Skin epidermis (tissue), 12 donors: Measurements from ENCODE around the gene TET2.

Experiments used
- H3K27ac ChIP-seq, 21 experiments: fragments of 200-600 bp; sonication (generic) in 11 of 21; one replicate each; pipeline ENCODE4 v1.5.0; 2020; ENCODE audit warnings: mild to moderate bottlenecking in 3 of 21, inconsistent platforms in 2 of 21, moderate library complexity in 2 of 21
- H3K4me3 ChIP-seq, 7 experiments: fragments of 200-600 bp; sonication (generic) in 2 of 7; one replicate each; pipeline ENCODE4 v1.5.0; 2020; ENCODE audit warnings: inconsistent platforms in 2 of 7, mild to moderate bottlenecking in 2 of 7, moderate library complexity in 1 of 7

TET2 gene

DNA sequence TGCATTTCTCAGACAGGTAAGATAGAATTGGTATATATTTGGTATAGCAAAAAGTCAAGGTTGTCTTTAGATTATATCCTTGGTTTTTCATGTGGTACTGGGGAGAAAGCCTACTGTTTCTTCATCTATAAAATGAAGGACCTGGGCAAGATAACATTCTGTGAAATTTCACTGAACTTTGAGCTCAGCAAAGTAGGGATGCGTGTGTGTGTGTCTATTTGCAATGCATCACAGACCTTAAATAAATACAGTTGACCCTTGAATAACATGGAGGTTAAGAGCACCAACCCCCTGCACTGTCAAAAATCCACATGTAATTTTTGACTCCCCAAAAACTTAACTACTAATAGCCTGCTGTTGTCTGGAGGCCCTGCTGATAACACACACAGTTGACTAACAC is 25.2 kb downstream of the TET2 start:
- no peak overlapping the region for H3K4me3 ChIP-seq
- H3K27ac ChIP-seq, result no peak overlapping the region

DNA sequence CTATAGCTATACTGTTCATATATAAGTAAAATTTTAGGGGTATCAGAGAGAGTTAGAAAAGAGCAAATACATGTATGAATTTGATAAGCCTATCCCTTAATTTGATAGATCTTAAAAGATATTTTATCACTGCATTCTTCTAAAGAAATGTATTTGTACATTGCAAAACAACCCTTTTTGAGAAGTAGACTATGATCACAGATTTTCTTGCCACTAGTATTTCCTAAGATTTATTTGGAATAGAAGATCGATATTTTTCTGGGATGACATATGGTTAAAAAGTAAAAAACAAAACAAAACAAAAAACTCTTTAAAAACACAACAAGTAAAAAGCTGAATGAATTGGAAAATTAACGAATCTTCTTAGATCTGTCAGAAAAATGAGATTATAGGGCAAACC is 27.4 kb downstream of the TET2 start:
- no peak overlapping the region for H3K4me3 ChIP-seq
- H3K27ac ChIP-seq, result no peak overlapping the region

DNA sequence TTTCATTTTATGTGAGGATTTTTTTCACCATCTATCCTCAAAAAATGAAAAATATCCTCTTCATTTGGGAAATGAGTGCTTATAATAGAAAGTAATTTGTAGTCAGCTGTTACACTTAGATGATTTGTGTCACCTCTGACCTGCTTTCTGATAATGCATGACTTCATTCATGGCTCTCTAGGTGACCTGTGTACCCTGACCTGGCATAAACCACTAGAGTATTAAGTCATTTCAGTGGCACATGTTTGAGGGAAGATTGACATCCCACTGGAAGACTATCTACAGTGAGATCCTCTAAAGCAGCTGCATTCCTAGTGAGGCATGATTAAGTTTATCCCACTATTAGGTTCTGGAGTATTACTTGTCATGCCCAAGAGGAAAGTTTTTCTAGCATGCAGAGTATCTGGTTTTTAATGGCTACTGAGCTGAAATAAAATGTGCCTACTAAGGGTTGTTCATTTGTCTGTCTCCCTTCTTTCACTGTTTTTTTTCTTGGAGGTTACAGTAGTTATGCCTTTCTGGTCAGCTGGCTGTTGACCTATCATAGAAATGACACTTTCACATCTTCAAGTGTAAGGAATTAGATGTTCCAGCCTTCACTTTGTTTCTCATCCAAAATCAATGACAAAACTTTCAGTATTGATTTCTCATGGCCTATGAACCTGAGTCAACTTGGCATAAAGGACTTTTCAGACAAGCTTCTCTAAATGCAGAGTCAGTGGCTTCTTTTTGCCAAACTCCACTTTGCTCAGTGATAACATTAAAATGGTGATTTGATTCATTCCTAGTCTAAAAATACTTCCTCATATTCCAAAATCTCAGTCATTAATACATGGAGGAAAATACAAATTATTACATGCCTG is 33.1 kb downstream of the TET2 start:
- Histone ChIP-seq H3K4me3 (no peak overlapping the region), H3K27ac (no peak overlapping the region)

DNA sequence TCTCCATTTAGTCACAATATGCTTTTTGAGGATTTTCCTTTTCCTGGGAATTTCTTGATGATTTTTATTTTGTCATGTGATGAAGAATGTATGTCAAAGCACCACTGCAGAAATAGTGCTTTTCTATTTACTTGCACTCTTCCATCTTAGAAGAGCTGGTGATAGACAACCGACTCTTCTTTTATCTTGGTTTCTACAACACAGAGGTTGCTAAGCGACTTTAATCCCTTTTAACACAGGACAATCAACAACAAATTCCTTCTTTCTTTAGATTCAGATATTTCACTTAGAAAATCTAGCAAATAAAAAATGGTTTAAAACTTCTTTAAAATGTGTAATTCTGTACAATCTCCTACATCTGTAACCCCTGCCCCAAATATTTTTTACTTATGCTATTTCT is 34.6 kb downstream of the TET2 start:
- Histone ChIP-seq H3K4me3 (no peak overlapping the region), H3K27ac (no peak overlapping the region)

DNA sequence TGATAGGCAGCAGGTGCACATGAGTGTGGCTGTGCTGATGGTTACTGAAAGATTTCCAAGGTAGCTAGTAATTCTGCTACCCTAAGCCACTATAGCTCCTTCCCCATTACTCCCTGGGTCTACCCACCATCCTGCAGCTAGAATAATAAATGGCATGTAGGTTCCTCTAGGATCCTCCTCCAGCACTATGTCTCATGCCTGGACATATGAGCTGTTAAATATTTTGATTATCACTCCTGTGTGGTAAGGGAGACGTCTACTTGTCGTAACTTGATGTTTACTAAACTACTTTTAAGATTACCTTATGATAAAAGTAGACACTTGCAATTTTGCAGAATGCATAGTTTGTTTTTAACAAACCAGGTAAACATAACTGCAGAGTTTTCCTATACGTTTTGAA is 35.5 kb downstream of the TET2 start:
- Histone ChIP-seq H3K27ac (no peak overlapping the region), H3K4me3 (no peak overlapping the region)

DNA sequence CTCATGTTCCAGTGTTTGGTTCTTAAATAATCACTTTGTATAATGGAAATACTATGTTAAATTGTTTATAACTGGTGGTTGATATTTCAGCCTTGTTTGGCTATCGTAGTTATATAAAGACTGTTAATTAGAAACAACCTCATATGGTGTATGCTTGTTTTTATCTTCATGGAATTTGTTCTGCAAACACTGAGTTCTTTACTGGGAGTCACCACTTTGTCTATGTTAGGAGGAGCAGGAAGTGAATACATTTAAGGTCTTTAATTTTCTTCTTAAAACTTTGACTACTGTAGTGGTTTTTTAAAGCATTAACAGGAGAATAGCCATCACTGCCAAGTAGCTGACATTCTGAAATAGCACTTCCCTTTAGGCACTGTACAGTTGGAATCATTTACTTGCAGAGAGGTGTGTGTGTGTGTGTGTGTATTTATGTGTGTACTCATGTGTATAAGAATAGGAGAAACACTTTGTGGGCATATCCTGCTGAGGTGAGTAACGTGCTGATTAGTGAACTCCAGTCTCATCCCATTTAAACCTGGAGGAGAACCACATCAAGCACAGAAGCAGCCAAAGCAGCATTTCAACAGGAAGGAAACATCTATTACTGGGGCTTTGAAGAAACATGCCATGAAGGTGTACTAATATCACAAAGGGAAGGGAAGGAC is 37.8 kb downstream of the TET2 start:
- H3K27ac ChIP-seq, result no peak overlapping the region
- H3K4me3 ChIP-seq, result no peak overlapping the region

DNA sequence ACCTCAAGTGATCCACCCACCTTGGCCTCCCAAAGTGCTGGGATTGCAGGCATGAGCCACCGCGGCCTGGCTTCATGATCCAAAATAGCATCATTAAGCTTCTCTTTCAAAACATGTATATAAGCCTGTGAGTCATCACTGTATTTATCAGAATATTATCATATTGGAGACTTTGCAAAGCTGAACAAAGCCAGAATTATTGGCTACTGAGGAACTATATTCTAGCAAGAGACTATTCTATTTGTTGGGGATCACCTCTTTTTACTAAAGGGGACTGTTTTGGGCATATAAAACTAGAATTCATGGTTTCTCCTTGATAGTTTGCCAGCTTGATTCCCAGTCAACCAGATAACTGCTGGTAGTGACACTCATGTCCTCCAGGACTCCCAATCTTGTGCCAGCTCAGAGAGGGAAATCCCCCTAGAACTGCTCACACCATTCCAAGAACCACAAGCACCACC is 40.1 kb downstream of the TET2 start:
- no peak overlapping the region for H3K4me3 ChIP-seq
- peak overlapping the region in 1 of 21 experiments; percentile 10 for H3K27ac ChIP-seq

DNA sequence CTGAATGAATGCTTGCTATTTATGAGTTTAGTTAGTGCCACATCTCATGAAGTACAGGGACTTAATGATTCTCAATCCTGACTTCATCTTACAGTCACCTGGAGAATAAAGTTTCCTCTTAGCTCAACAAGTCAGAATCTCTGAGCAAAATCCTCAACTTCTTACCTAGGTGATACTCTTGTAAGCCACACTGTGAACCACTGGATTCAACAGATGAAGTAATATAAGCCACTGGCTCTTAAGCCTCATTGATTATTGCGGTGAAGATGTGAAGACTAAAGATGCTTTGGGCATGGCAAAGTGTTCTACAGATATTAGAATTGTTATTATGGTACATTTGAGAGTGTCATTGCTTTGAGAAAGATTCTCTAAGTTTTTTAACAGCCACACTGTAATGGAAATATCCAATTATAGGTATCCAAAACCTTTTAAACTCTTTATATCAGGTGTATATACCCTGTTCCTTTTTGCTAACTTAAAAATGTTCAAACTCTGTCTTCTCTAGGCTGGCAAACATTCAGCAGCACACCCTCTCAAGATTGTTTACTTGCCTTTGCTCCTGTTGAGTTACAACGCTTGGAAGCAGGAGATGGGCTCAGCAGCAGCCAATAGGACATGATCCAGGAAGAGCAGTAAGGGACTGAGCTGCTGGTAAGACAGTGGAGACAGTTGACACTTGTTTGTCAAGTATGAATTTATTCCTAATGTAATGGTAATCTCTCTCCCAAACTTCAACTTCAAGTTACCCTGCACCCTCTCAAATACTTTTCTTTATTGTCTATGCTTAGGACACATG is 43.4 kb downstream of the TET2 start:
- no peak overlapping the region for H3K27ac ChIP-seq
- no peak overlapping the region for H3K4me3 ChIP-seq

DNA sequence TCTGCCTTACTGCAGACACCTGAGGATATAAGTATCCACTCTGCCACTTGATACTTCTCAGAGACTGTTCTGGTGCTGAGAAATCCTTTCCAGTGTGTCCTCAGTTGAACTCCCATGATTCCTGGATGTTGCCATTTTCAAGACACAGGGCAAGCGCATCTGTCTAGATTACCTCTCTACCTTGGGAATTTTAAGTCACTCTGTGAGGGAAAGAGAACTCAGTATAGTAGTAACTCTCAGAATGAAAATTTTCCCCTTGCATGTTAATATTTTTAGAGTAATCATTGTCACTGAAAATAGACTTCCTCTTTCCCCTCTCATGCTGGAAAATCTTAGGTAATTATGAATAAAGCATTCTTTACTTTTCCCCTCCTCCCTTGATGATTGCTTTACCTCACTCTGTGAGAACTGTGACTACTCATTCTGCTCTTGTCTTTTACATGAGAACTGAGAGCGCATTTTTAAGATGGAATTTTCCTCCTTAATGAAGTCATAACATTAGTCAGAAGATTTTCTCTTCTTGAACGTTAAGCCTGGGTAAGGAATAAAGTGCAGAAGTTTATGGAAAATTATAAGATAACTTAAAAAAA is 45.0 kb downstream of the TET2 start:
- no peak overlapping the region for H3K4me3 ChIP-seq
- peak overlapping the region in 1 of 21 experiments; percentile 31 for H3K27ac ChIP-seq

DNA sequence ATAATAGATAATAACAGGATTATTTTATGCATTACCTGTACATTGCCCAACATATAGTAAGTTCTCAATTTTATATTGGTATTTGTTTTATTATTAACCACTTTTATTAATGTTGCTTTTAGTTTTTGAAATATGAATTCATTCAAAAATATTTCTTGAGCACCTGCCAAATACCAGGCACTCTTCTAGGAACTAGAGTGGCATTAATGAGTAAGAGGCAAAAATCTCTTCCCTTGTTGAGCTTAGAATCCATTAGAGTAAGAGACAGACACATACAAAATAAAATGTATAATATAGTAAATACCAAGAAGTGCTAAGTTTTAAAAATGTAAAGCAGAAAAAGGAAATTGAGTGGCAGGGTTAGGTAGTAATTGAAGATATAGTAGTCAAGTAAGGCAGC is 45.8 kb downstream of the TET2 start:
- no peak overlapping the region for H3K4me3 ChIP-seq
- no peak overlapping the region for H3K27ac ChIP-seq

DNA sequence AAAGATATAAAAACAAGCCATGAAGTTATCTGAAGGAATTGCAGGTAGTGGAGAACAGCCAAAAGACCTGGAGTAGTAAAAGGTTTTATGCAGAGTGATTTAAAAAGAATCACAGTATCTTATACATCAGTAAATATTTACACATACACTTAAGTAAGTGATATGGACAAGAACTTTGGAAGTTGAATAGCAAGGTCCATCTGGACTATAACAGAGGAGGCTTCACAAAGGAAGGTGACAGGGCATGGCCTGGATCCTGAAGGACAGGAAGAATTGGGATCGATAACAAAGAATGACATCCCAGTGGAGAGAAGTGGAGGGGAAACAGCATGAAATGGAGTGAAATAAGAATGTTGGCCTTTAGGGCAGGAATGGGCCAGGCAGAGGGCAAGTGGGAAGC is 46.2 kb downstream of the TET2 start:
- Histone ChIP-seq H3K4me3 (no peak overlapping the region), H3K27ac (no peak overlapping the region)

DNA sequence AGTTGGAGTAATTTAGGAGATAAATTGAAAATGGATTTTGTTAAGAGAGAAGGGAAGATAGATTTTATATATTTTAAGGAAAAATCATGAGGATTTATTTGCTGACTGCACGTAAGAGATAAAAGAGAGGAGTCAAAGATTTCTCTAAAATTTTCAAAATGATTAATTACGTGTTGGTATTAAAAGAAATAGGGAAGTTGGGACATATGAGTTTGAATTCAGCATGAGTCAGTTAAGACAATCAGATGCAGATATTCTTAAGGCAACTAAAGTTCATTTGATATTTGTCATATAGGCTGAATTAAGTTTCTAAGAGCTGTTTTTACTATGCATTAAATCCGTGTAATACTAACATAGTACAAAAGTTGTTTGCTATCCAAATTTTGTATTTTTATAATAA is 46.9 kb downstream of the TET2 start:
- Histone ChIP-seq H3K27ac (no peak overlapping the region), H3K4me3 (no peak overlapping the region)

DNA sequence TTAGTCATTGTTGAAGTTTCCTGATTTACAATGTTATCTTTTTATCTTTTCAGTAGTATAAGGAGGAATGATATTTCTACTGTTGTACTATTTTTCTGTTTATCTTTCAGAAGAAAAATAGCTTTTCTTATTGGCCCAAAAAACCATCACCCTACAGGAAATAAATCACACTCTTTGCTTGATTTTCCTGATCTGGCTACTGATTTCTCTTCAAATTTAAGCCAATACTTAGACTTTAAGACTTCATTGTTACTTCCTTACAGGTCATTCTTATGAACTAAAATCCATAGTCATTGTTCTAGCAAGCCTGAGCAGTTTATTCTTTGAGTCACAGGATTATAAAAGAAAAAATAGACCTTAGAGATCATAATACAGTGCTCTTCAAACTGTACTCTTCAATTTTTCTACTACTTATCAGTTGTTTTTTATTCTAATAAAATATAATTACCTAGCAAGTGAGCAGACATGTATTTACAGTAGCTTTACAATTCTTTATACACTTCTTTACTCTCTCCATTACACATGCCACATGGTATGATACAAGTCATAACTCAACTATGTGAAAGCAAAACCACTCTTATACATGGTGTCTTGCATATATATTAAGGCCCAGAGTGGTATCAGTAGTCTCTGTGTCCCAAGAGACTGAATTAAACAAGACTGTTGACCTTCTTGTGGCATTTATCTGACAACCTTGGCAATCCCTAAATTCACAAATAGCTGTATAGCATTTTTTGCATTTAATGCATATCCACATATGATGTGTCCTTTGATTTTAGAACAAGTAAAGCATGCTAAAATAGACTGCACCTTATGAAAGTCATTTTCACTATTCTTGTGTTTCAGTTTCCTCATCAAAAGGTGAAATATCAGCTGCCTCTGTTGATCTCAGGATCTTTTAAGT is 47.9 kb downstream of the TET2 start:
- Histone ChIP-seq H3K27ac (no peak overlapping the region), H3K4me3 (no peak overlapping the region)

DNA sequence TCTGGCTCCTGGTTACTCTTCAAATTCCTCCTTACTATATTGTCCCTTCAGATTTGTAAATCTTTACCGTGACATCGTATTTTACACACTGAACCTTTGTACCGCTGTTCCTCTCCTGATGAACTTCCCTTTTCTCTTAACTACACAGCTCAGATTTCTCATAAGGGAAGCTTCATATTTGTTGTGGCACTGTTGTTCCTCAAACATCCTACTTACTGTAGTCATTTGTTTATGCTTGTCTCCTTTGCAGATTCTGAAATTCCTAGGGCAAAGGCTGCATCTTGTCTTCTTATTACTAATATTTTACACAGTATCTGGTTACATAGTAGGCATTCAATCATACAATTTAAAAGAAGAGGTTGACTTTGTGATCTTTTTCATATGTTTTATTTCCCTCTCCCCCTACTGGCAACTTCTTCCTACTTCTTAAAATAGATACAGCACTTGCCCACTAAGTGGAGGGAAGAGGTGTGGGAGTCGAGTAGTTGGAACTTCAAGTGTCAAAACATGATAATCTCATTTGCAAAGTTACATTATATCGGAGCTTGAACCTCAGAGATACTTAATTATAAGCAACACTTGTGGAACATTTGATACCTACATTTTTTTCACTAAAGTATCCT is 50.0 kb downstream of the TET2 start:
- H3K27ac ChIP-seq, result peak overlapping the region in 1 of 21 experiments; percentile 4
- no peak overlapping the region for H3K4me3 ChIP-seq

DNA sequence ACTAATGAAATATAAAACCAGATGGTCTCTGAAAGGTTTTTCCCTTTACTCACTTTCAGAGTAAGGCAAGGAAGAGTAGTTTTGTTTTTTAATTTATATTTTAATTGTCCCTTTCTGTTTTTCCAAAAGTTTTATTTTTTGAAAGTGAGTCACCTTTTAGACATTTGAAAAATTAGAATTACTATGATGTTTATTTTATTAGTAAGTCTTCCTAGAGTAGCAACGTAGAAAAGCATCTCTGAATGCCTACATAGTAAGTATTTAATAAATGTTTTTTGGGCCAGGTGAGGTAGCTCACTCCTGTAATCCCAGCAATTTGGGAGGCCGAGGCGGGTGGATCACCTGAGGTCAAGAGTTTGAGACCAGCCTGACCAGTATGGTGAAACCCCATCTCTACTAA is 51.1 kb downstream of the TET2 start:
- H3K4me3 ChIP-seq, result no peak overlapping the region
- H3K27ac ChIP-seq, result no peak overlapping the region

DNA sequence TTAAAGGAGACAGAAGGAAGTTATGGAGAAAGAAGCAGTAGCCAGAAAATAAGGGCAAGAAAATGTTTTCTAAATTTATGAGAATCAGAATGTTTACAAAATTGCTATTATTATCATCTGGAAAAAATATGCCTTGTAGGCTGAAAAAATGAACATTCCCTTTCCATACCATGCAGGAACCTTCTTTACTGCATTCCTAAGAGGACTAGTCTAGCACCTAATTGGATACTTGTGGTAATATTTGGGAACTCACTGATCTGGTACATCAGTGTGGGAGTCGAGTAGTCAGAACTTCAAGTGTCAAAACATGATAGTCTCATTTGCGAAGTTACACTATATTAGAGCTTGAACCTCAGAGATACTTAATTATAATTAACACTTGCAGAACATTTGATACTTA is 51.9 kb downstream of the TET2 start:
- no peak overlapping the region for H3K27ac ChIP-seq
- no peak overlapping the region for H3K4me3 ChIP-seq

DNA sequence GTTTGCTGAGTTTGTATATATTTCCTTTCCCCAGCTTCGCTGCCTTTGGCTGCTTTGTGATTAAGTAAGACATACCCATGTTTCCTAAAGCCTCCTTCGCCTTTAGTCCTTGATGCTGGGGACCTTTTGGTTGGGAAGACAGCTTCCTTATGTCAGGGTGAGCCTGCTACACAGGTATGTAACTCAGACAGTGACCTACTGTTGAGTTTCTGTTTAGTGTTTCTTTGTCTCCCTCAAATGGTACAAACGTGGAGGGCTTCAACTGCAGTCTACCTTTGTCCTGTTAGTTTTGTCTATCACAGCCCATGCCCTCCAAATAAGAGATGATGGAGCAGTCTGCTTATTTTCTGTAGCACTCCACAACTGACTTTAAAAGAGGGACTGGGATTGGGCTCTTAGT is 59.5 kb downstream of the TET2 start:
- Histone ChIP-seq H3K4me3 (no peak overlapping the region), H3K27ac (no peak overlapping the region)

DNA sequence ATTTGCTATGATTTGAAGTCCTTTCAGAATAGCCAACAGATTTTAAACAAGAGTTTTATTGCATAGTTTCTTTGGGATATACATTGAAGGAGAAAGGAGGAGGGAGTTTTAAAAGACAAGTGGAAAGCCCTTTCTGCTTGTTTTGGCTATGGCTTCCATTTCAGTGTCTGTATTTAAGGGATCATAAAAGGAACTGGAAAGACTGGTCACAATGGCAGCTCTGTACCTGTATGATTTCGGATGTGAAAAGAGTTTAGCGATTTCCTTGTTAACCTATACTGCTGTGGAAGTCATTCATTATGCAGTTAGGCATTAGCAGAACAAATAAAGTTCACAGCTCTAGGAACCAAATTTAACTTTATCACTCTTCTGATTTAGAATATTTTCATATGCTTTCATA is 60.7 kb downstream of the TET2 start:
- Histone ChIP-seq H3K4me3 (no peak overlapping the region), H3K27ac (no peak overlapping the region)

DNA sequence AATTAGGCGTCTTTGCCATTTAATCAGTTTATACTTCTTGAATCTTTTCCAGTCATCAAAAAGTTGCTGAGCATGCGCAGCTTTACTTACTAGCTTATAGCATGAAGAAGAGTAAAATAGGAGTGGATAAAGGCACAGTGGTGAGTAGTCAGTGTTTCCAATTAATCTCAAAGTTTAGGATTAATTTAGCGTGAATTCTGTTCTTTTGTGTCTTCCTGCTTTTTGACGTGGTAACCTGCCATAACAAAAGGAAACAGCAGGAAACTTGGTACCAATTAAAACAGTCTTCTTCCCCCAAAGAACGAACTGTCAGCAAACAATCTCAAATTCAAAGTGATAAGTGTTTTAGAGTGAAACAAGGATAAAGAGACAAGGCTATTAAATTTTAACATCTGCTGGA is 61.9 kb downstream of the TET2 start:
- Histone ChIP-seq H3K4me3 (no peak overlapping the region), H3K27ac (no peak overlapping the region)
